Amygdala (tissue), 56 donors: ENCODE results near the gene PDE7B.
A peak's percentile ranks its signal among the peaks of the same experiment; 100 is the strongest.
"Not testable (repeated sequence)": the region's sequence is repeated elsewhere in the genome, so short reads cannot be mapped to it uniquely, and the experiment has no call there.

Experiments
- DNase-seq, 56 donors: peaks; one replicate each; lab custom pipeline; 2025; lab: John Stamatoyannopoulos, UW

PDE7B gene

DNA sequence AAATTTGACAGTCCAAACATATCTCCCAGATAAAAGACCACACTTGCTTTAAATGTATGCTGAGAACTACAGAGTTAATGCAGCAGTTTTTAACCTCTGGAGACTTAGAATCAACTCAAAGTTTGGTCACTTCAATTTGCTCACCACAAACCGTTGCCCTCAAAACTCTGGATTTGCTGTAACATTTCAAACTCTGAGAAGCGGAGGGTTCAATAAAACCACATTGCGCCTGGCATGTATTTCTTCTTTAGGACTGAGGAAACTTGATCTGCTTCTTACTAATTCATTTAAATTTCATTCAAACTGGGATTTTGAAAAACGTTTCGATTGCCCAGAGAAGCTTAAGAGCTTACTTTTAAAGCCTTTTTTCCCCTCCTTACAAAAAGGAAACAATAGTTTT is 282.8 kb downstream of the PDE7B start:
- no peak for DNase-seq

- no peak for DNase-seq
Measured at GRCh38 chr6:136134751-136135150, 283.2 kb downstream of the PDE7B start.

GRCh38 chr6:136136274-136136673 is 284.8 kb downstream of the PDE7B start:
- no peak for DNase-seq

GRCh38 chr6:136137008-136137692 is 285.6 kb downstream of the PDE7B start:
- no peak for DNase-seq

GRCh38 chr6:136137739-136138402 is 286.4 kb downstream of the PDE7B start:
- no peak for DNase-seq

- not testable (repeated sequence) for DNase-seq
Measured at GRCh38 chr6:136139111-136139510, 287.6 kb downstream of the PDE7B start.

DNA sequence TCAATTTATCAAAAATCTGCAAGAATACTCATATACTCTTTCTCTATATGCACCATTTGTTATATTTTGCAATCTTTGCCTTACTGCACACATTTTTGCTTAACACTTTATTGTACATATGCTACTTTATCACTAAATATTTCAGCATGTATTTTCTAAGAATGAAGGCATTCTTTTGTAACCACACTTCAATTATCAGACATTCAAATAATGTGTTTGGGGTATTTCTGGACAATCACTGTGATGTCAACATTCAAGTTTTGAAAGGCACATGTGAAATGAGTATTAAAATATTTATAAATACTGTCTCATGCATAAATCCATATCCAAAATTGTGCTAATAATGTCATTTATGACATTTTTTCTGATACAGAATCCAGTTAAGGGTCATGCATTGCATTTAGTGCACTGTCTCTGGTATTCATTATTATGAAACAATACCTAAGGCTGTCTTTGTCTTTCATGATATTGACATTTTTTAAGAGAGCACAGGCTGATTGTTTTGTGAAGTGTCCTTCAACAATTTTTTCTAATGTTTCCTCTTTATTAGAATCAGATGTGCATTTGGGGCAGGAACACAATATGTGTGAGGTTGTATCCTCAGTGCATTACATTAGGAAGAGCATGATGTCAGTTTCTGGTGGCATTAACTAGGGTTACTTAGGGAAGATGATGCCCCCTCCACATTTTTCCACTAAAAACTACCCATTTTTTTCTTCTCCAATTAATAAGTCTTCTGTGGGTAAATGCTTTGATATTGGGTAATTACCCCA is 292.9 kb downstream of the PDE7B start:
- DNase-seq, result no peak

GRCh38 chr6:136146130-136146529 is 294.6 kb downstream of the PDE7B start:
- DNase-seq, result no peak

DNA sequence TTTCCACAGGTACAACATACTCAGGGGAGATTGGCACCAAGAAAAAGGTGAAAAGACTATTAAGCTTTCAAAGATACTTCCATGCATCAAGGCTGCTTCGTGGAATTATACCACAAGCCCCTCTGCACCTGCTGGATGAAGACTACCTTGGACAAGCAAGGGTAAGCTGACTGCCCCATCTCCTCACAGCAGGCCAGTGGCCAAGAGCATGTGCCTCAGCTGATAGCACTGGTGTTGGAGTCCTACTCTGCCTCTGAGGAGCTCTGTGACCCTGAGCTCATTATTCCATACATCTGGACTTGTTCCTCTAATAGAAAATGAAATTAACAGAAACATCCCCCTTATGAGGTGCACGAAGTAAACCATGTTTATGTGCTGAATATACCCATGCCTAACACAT is 295.8 kb downstream of the PDE7B start:
- DNase-seq, result no peak

GRCh38 chr6:136148051-136148450 is 296.6 kb downstream of the PDE7B start:
- DNase-seq, result no peak

- DNase-seq, result no peak
Measured at GRCh38 chr6:136148523-136148922, 297.0 kb downstream of the PDE7B start.

GRCh38 chr6:136149311-136149710 is 297.8 kb downstream of the PDE7B start:
- no peak for DNase-seq

GRCh38 chr6:136150961-136151360 is 299.5 kb downstream of the PDE7B start:
- no peak for DNase-seq

- DNase-seq, result no peak
Measured at GRCh38 chr6:136153707-136154375, 302.3 kb downstream of the PDE7B start.

DNA sequence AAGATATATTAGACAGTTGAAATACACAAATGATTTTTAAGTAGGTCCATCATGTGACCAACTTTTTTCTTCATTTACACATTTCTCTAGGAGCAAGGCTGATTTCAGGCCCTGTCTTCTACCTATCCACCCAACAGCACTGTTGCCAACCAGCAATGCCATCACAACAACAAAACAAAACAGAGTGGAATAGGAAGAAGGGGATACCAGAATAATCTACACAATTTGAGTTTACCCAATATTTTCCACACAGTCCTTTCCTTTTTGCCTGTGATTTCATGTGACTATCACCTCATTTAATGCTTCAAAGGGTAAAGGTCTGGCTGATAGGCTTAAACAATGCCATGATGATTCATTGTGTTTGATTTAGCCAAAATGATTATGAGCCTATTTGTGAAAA is 303.7 kb downstream of the PDE7B start:
- DNase-seq, result no peak

GRCh38 chr6:136157743-136158142 is 306.2 kb downstream of the PDE7B start:
- no peak for DNase-seq

DNA sequence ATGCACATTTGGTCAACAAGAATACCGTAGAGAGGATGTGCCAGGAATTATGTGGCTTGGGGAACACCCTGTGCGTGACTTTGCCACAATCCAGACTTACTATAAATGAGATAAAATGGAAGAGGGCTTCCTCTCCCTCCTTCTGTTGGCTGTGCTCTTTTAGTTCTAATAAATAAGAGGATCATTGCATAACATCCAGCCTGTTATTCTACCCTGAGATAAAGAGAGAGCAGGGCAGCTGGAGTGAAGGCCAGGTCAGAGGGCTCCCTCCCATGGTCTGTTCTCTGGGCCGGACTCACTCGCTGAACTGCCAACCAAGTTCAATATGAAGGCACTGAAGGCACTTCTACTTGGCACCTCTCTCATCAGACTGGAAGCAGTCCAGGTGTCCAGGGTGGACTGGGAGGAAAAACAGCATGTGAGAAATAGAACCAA is 306.9 kb downstream of the PDE7B start:
- DNase-seq, result peak in 6 of 56 donors; percentile 2 to 13 (median 2)

DNA sequence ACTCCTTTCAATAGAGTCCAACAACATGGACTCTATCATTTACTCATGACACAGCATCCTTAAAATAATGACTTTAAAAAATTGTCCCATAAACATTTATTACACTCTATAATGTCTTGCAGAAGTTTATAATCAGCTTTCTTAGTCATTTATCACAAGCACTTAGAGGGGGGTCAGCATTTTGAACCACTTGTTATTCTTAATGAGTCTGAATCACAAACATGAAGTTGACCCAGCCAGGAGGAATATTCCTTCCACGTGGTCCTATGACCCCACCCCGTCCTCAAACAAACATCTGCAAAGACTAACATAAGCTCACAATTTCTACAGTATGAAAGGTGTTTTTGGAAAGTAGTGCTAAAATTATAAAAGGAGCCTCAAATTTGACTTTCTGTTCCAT is 307.5 kb downstream of the PDE7B start:
- DNase-seq, result no peak

GRCh38 chr6:136160250-136160649 is 308.7 kb downstream of the PDE7B start:
- no peak for DNase-seq

- no peak for DNase-seq
Measured at GRCh38 chr6:136161950-136162349, 310.4 kb downstream of the PDE7B start.

DNA sequence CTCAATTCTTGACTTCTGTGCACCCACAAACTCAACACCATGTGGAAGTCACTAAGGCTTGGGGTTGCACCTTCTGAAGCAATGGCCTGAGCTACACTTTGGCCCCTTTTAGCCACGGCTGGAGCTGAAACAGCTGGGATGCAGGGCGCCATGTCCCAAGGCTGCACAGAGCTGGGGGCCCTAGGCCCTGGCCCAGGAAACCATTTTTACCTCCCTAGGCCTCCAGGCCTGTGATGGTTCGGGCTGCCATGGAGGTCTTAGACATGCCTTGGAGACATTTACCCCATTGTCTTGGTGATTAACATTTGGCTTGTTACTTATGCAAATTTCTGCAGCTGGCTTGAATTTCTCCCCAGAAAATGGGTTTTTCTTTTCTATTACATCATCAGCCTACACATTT is 311.8 kb downstream of the PDE7B start:
- DNase-seq, result no peak
